Skeletal muscle tissue (tissue), 4 donors: ENCODE results near the gene ZFAND3. TPM values are rescaled to one million over a fixed set of nuclear protein-coding genes. Genes with fewer than 3 reads are reported as not detected.

Experiments
- H3K27ac ChIP-seq: one replicate; pipeline ENCODE4 v1.7.0; 2013; ENCODE audit warnings: mild to moderate bottlenecking, low read depth, low read length, inconsistent platforms
- H3K27me3 ChIP-seq, 3 donors: one replicate each; pipeline ENCODE4 v1.7.0; 2013; ENCODE audit warnings: low read length in 3 of 3; ENCODE audit not compliant: control insufficient read depth in 3 of 3, insufficient read depth in 3 of 3
- H3K36me3 ChIP-seq, 3 donors: one replicate each; pipeline ENCODE4 v1.7.0; 2013; ENCODE audit warnings: low read length in 3 of 3; ENCODE audit not compliant: control insufficient read depth in 3 of 3, insufficient read depth in 3 of 3
- H3K4me1 ChIP-seq, 3 donors: one replicate each; pipeline ENCODE4 v1.7.0; 2013; ENCODE audit warnings: low read length in 3 of 3, mild to moderate bottlenecking in 3 of 3; ENCODE audit not compliant: control insufficient read depth in 3 of 3, insufficient read depth in 3 of 3
- H3K4me3 ChIP-seq, 3 donors: one replicate each; pipeline ENCODE4 v1.7.0; 2013; ENCODE audit warnings: low read length in 3 of 3
- H3K9ac ChIP-seq, 3 donors: one replicate each; pipeline ENCODE4 v1.7.0; 2013; ENCODE audit warnings: low read length in 3 of 3, mild to moderate bottlenecking in 3 of 3, moderate library complexity in 2 of 3, low read depth in 1 of 3
- H3K9me3 ChIP-seq, 3 donors: one replicate each; pipeline ENCODE4 v1.7.0; 2013; ENCODE audit warnings: low read length in 3 of 3; ENCODE audit not compliant: control insufficient read depth in 3 of 3
- total RNA-seq: library from RNA; depleted of rRNA; stranded (reverse); fragments of >200 nt; gene quantifications from one replicate; pipeline ENCODE4 v1.2.3, GENCODE V29; 2014
- donor health status: Osteomylitis.

Gene ZFAND3
- total RNA-seq, 1 donor from 2014 or later = 23.0 TPM

DNA sequence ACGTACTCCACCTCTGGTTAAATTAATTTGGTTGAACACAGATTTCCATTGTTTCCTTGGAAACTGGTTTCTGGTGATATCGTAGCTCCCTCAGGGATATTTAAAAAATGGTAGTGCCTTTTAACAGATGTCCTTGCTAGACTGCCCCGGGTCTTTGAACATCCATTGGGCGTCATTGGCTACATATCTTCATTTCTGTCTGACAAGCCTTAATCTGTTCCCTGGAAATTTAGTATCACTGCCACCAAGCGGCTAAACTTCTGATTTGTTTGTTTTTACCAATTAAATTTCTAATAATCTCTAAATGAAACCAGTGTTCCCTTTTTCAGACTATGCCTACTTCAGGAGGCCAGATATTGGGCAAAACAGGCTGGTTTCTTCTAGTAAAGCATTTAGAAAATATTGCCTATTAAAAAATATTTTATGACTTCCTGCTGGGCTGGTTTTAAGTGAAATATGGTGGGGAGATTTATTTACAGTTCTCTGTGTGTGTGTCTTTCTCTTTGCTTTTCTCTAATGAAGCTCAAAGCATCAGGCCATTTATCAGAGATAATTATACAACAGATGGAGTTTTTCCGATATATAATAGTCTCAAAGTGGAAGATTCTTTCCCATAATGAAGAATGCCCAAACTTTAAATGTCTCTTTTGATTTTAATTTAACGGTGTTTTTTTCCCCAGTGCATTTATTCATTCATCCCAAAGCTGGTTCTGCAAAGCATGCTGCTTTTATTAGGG, 249.5 kb downstream of the ZFAND3 start:
- H3K9me3 ChIP-seq = no peaks in the 10 kb centered on the region
- H3K4me3 ChIP-seq = no peak overlapping the region
- no peaks in the 10 kb centered on the region for H3K27me3 ChIP-seq
- peaks cover 0 to 8% (median 5%) of the 10 kb centered on the region in 3 donors for H3K4me1 ChIP-seq
- H3K27ac ChIP-seq = no peak overlapping the region
- no peak overlapping the region for H3K9ac ChIP-seq
- no peaks in the 10 kb centered on the region for H3K36me3 ChIP-seq

DNA sequence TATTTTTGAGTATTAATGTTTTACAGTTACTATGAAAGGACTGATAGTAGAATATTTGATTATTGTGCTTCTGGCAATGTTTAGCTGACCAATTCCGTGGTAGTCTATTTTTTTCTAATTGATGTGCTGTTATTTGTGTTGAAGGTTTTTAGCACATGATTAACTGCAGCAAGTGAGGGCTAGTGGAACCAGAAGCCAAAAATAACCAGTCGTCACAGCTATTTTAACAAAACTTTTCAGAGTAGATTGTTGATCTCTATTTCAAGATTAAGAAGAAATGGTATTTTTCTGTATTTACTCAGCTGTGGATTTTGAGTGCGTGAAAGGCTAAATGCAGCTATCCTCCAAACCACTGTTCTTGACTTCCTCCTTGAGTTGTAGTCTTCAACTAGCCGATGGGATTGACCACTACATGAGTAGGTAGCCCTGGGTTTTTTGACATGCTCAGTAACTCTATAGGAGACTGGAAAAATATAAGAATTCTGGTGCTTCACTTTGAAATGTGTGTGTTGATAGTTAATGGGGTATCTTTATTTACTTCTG, 258.0 kb downstream of the ZFAND3 start:
- H3K4me3 ChIP-seq = no peak overlapping the region
- no peak overlapping the region for H3K27ac ChIP-seq
- no peaks in the 10 kb centered on the region for H3K27me3 ChIP-seq
- no peak overlapping the region for H3K9ac ChIP-seq
- no peaks in the 10 kb centered on the region for H3K36me3 ChIP-seq
- H3K4me1 ChIP-seq = peaks cover 0 to 18% (median 10%) of the 10 kb centered on the region in 3 donors
- no peaks in the 10 kb centered on the region for H3K9me3 ChIP-seq

DNA sequence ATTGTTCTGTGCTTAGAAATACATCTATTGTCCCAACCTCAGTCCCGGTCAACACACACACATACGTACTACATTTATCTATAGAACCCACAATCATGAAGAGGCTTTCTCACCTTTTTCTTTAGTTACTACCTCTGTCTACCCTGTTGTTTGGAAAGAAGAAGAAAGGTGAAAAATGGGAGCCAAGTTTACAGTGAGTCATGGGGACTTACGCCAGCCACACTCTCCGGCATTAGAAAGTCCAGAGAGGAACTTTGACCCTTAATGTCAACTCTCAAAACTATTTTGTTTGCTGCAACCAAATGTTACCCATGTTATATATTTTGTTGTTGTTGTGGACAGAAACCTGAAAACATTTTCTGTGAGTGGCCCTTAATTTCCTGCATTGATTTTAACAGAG, 259.1 kb downstream of the ZFAND3 start:
- Histone ChIP-seq H3K27me3 (no peaks in the 10 kb centered on the region), H3K9ac (no peak overlapping the region), H3K4me1 (peaks cover 0 to 10% (median 5%) of the 10 kb centered on the region in 3 donors), H3K9me3 (no peaks in the 10 kb centered on the region), H3K27ac (no peak overlapping the region), H3K36me3 (peaks cover 0 to 4% (median 0%) of the 10 kb centered on the region in 3 donors), H3K4me3 (no peak overlapping the region)

DNA sequence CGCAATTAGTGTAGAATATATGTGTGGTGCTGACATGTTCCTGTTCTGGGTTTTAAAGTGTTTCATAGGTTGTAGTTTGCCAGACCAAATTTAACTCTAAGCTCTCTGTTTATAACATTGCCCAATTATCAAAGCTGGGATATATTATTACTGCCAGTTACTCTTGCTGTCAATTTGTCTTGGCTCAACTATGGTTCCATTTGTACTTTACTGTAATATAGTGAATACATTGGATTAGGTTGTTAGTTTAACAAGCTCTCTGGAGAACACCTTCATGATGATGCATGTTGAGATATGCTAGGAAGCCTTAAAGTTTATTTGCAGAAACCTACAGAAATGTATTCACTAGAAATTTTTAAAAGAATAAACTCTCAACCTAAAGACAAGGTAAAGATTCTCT, 259.6 kb downstream of the ZFAND3 start:
- Histone ChIP-seq H3K9me3 (no peaks in the 10 kb centered on the region), H3K9ac (no peak overlapping the region), H3K4me3 (no peak overlapping the region), H3K36me3 (peaks cover 0 to 4% (median 0%) of the 10 kb centered on the region in 3 donors), H3K4me1 (peaks cover 0 to 10% (median 5%) of the 10 kb centered on the region in 3 donors), H3K27me3 (no peaks in the 10 kb centered on the region), H3K27ac (no peak overlapping the region)

DNA sequence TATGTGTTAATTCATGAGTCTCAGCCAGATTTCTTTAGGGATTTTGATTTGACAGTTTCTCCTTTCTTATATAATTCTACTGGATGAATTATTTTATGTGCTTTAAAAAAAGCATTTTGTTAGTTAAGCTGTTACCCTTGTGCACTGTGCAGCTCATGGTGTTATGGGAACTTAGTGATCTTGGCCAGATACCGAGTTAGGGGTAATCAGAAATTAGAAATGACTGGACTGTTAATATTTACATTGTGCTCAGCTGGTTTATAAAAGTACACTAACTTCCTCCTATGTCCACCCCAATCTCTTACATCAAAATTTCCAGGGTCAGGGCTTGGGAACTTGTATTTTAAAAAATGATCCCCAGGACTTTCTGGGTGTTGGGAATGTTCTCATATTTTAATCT, 260.0 kb downstream of the ZFAND3 start:
- H3K4me3 ChIP-seq = no peak overlapping the region
- no peaks in the 10 kb centered on the region for H3K27me3 ChIP-seq
- H3K36me3 ChIP-seq = peaks cover 0 to 4% (median 0%) of the 10 kb centered on the region in 3 donors
- H3K9me3 ChIP-seq = no peaks in the 10 kb centered on the region
- H3K27ac ChIP-seq = no peak overlapping the region
- no peak overlapping the region for H3K9ac ChIP-seq
- peaks cover 0 to 10% (median 5%) of the 10 kb centered on the region in 3 donors for H3K4me1 ChIP-seq

DNA sequence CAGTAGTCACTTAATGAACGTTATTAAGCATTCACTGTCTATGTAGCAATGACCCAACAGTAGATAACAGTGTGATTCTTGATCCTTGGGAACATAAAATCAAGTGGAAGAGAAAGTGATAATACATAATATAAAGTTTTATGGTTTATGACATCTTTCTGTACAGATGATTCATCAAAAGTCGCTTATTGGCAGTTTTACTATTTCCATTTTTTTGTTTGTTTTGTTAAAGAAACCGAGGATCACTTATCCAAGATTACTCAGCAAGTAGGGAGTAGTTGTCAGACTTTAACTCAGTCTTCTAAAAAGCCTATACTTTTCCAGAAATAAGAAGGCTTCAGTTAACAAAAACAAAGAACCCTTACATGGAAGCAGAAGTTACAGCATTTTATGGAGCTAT, 260.8 kb downstream of the ZFAND3 start:
- Histone ChIP-seq H3K4me3 (no peak overlapping the region), H3K36me3 (peaks cover 0 to 4% (median 0%) of the 10 kb centered on the region in 3 donors), H3K27me3 (no peaks in the 10 kb centered on the region), H3K27ac (no peak overlapping the region), H3K9ac (no peak overlapping the region), H3K9me3 (no peaks in the 10 kb centered on the region), H3K4me1 (peaks cover 0 to 10% (median 5%) of the 10 kb centered on the region in 3 donors)

DNA sequence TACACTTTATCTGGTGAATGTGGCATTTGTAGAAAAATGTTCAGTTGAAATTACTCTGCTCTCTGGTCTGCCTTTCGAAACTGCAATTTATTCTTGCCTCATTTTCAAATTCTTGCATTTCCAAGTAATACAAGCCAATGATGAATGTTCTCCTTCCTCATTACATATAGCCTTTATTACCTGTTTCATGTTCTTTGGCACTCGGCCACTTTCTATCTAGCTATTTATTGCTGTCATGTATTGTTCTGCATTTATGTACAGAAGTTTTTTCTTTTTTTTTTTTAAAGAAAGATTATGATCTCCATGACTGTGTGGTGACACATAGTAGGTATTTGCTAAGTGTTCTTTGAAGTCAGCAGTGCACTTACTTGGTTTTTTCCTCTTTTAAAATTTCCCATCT, 261.4 kb downstream of the ZFAND3 start:
- H3K27me3 ChIP-seq = no peaks in the 10 kb centered on the region
- H3K36me3 ChIP-seq = peaks cover 0 to 4% (median 0%) of the 10 kb centered on the region in 3 donors
- H3K4me3 ChIP-seq = no peak overlapping the region
- no peaks in the 10 kb centered on the region for H3K9me3 ChIP-seq
- H3K27ac ChIP-seq = no peak overlapping the region
- peaks cover 0 to 10% (median 5%) of the 10 kb centered on the region in 3 donors for H3K4me1 ChIP-seq
- H3K9ac ChIP-seq = no peak overlapping the region

DNA sequence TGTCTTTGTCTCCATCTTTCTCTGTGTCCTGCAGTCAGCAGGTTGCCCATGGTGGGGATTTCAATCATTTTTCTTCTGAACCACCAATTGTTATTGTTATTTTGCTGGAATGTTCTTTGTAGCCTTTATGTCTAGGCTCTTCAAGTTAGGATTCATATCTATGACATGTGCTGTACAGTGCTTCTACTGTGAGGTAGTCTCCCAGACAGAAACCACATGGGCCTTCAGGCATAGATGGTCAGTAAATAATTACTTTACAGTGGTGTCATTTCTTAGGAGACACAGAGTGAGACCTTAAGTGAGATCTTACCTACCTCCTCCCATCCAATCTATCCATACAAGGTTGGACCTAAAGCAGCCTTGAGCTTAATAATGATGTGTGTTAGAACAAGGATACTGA, 265.5 kb downstream of the ZFAND3 start:
- no peak overlapping the region for H3K27ac ChIP-seq
- peaks cover 0 to 2% (median 0%) of the 10 kb centered on the region in 3 donors for H3K4me1 ChIP-seq
- H3K9ac ChIP-seq = no peak overlapping the region
- H3K4me3 ChIP-seq = no peak overlapping the region
- H3K9me3 ChIP-seq = no peaks in the 10 kb centered on the region
- peaks cover 0 to 4% (median 0%) of the 10 kb centered on the region in 3 donors for H3K36me3 ChIP-seq
- no peaks in the 10 kb centered on the region for H3K27me3 ChIP-seq

DNA sequence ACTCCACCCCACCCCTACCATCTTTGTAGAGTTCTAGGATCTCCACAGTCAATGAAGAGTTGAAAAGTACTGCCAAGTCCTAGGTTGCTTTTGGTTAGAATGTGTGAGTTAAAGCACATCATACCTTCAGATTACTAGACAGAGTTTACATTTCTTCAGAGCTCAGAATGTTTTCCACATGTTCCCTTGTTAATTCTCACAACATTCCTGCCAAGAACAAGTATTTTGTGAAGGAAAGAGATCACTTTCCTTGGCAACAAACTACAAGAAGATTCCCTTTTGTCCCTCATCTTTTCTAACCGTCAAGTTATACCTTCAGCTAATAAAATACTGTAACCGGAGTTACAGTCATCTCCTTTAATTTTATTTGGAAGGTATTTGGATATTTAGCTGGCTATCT, 266.8 kb downstream of the ZFAND3 start:
- no peaks in the 10 kb centered on the region for H3K9me3 ChIP-seq
- no peak overlapping the region for H3K27ac ChIP-seq
- H3K9ac ChIP-seq = no peak overlapping the region
- no peaks in the 10 kb centered on the region for H3K27me3 ChIP-seq
- H3K4me1 ChIP-seq = peaks cover 0 to 2% (median 0%) of the 10 kb centered on the region in 3 donors
- H3K4me3 ChIP-seq = no peak overlapping the region
- H3K36me3 ChIP-seq = peaks cover 0 to 4% (median 0%) of the 10 kb centered on the region in 3 donors

DNA sequence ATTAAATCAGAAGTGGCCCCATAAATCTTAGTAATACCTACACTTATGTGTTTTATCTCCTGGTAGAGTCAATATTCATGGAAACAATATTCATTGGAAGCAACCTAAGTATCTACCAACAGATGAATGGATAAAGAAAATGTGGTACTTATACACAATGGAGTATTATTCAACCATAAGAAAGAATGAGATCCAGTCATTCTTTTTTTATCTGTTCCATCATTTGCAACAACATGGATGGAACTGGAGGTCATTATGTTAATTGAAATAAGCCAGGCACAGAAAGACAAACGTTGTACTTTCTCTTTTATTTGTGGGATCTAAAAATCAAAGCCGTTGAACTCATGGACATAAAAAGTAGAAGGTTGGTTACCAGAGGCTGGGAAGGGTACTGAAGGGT, 268.5 kb downstream of the ZFAND3 start:
- no peaks in the 10 kb centered on the region for H3K27me3 ChIP-seq
- H3K4me1 ChIP-seq = peaks cover 0 to 5% (median 0%) of the 10 kb centered on the region in 3 donors
- no peak overlapping the region for H3K27ac ChIP-seq
- H3K9me3 ChIP-seq = no peaks in the 10 kb centered on the region
- H3K9ac ChIP-seq = no peak overlapping the region
- no peak overlapping the region for H3K4me3 ChIP-seq
- peaks cover 0 to 3% (median 0%) of the 10 kb centered on the region in 3 donors for H3K36me3 ChIP-seq
